Stimulated activated CD8-positive, alpha-beta memory T cell treated with anti-CD3 and anti-CD28 coated beads, Interleukin-7, amount 100 ng/mL, for 1 hour (primary cell): Measurements from ENCODE around the gene ZFPM1.

Source experiments
- DNase-seq, 2 donors: peaks; one replicate each; pipeline ENCODE4 v3.0.0-alpha.2; 2020; ENCODE audit warnings: low read depth in 2 of 2

ZFPM1 gene

GRCh38 chr16:88537859-88538258 lies 84.8 kb downstream of the ZFPM1 start:
- DNase-seq, result no peak

GRCh38 chr16:88538366-88539060 lies 85.4 kb downstream of the ZFPM1 start:
- DNase-seq, result no peak

- no peak for DNase-seq
Measured at GRCh38 chr16:88539261-88539651, 86.2 kb downstream of the ZFPM1 start.

GRCh38 chr16:88539652-88540345 lies 86.7 kb downstream of the ZFPM1 start:
- no peak for DNase-seq

GRCh38 chr16:88540346-88540977 lies 87.4 kb downstream of the ZFPM1 start:
- no peak for DNase-seq

- no peak for DNase-seq
Measured at GRCh38 chr16:88541831-88542616, 88.9 kb downstream of the ZFPM1 start.

- no peak for DNase-seq
Measured at GRCh38 chr16:88543230-88543813, 90.2 kb downstream of the ZFPM1 start.

- DNase-seq, result no peak
Measured at GRCh38 chr16:88545781-88546180, 92.7 kb downstream of the ZFPM1 start.

GRCh38 chr16:88548131-88548874 lies 95.2 kb downstream of the ZFPM1 start:
- no peak for DNase-seq

- DNase-seq, result no peak
Measured at GRCh38 chr16:88548985-88549384, 95.9 kb downstream of the ZFPM1 start.

GRCh38 chr16:88549671-88550245 lies 96.7 kb downstream of the ZFPM1 start:
- DNase-seq, result no peak

GRCh38 chr16:88550246-88550661 lies 97.2 kb downstream of the ZFPM1 start:
- DNase-seq, result no peak

- no peak for DNase-seq
Measured at GRCh38 chr16:88552166-88552565, 99.1 kb downstream of the ZFPM1 start.

- DNase-seq, result no peak
Measured at GRCh38 chr16:88552815-88553214, 99.7 kb downstream of the ZFPM1 start.

GRCh38 chr16:88553739-88554138 lies 100.7 kb downstream of the ZFPM1 start:
- no peak for DNase-seq

GRCh38 chr16:88554711-88555264 lies 101.7 kb downstream of the ZFPM1 start:
- DNase-seq, result no peak

- DNase-seq, result no peak
Measured at GRCh38 chr16:88556294-88556988, 103.4 kb downstream of the ZFPM1 start.

GRCh38 chr16:88558457-88559442 lies 105.7 kb downstream of the ZFPM1 start:
- no peak for DNase-seq
